ENCODE results near the gene PLAAT3. TPM values are rescaled to one million over a fixed set of nuclear protein-coding genes. Genes with fewer than 3 reads are reported as not detected.
"Not testable (repeated sequence)": the region's sequence is repeated elsewhere in the genome, so short reads cannot be mapped to it uniquely, and the experiment has no call there.

Gene PLAAT3
- total and polyA plus RNA-seq, 11 donors, result 74.9 to 191 (median 126) TPM

GRCh38 chr11:63609536-63609935, 4.7 kb downstream of the PLAAT3 start:
- ATAC-seq (peak; percentile 66 to 76 (median 72)), DNase-seq (peak in 4 of 5 donors; percentile 38 to 72 (median 58))
- no peak for TF ChIP-seq CTCF (IDR thresholded peaks at IDR 0.05)
- TF ChIP-seq POLR2A (IDR thresholded peaks at IDR 0.05), result no peak
- H3K27ac ChIP-seq, result peak overlapping the region; percentile 37 to 92 (median 77)
- WGBS, 4 donors, result 54 to 77% (median 59%) methylated on average over 4 of the region's 4 CpGs
- peaks cover 10 to 53% (median 41%) of the 10 kb centered on the region in 12 donors for H3K4me1 ChIP-seq
- H3K4me3 ChIP-seq, result peak overlapping the region in 1 of 12 donors; percentile 7
- H3K27me3 ChIP-seq, result no peaks in the 10 kb centered on the region
- intact Hi-C loops (cut with DNase I), result no loop called here
- peaks cover 0 to 5% (median 0%) of the 10 kb centered on the region in 9 donors for H3K36me3 ChIP-seq
- no peaks in the 10 kb centered on the region for H3K9me3 ChIP-seq

- WGBS, 4 donors, result 72 to 81% (median 74%) methylated on average over 11 of the region's 11 CpGs
- Histone ChIP-seq H3K4me1 (peaks cover 10 to 59% (median 43%) of the 10 kb centered on the region in 12 donors), H3K9me3 (no peaks in the 10 kb centered on the region), H3K4me3 (no peak overlapping the region), H3K27me3 (no peaks in the 10 kb centered on the region), H3K27ac (peak overlapping the region; percentile 37 to 92 (median 77)), H3K36me3 (peaks cover 0 to 5% (median 0%) of the 10 kb centered on the region in 9 donors)
- DNase-seq, result no peak
- ATAC-seq, result no peak
- TF ChIP-seq POLR2A (IDR thresholded peaks at IDR 0.05), result no peak
- TF ChIP-seq CTCF (IDR thresholded peaks at IDR 0.05), result no peak
- intact Hi-C loops (cut with DNase I), result no loop called here
Observed at GRCh38 chr11:63608353-63609345, 5.6 kb downstream of the PLAAT3 start.

- intact Hi-C loops (cut with DNase I), result no loop called here
- Histone ChIP-seq H3K36me3 (peaks cover 0 to 5% (median 0%) of the 10 kb centered on the region in 9 donors), H3K27me3 (no peaks in the 10 kb centered on the region), H3K4me3 (no peak overlapping the region), H3K27ac (peak overlapping the region in 10 of 12 donors; percentile 6 to 62 (median 36)), H3K9me3 (no peaks in the 10 kb centered on the region), H3K4me1 (peaks cover 0 to 39% (median 20%) of the 10 kb centered on the region in 12 donors)
- WGBS, 4 donors, result 50 to 60% (median 54%) methylated on average over 3 of the region's 3 CpGs
- DNase-seq (no peak), ATAC-seq (peak in 3 of 4 donors; percentile 46 to 56 (median 47))
- TF ChIP-seq CTCF (IDR thresholded peaks at IDR 0.05) (no peak), POLR2A (IDR thresholded peaks at IDR 0.05) (no peak)
Observed at GRCh38 chr11:63603180-63603518, 11.1 kb downstream of the PLAAT3 start.

DNA sequence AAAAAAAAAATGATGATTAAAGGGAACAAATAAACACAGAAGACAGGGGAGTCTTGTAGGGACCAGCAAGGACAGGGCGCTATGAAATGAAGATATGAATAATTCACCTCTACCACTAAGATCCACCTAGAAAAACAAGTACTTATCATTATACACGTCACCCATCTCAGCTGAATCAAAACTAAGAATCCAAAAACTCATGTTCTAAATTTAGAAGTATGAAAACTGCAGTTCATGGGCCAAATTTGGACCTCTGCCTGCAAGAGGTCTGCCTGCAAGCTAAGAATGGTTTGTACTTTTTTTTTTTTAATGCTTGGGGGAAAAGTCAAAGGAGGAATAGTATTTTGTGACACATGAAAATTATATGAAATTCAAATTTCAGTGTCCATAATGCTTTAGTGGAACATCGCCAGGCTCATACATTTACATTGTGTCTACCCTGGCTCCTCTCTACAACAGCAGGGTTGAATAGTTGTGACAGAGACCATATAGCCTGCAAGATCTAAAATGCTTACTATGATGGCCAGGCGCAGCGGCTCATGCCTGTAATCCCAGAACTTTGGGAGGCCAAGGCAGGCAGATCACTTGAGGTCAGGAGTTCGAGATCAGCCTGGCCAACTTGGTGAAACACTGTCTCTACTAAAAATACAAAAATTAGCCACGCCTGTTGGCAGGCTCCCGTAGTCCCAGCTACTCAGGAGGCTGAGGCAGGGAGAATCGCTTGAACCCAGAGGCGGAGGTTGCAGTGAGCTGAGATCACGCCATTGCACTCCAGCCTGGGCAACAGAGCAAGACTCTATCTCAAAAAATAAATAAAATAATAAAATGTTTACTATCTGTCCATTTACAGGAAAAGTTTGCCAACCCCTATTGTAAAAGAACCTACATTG, 11.7 kb downstream of the PLAAT3 start:
- peak overlapping the region in 11 of 12 donors; percentile 6 to 62 (median 41) for H3K27ac ChIP-seq
- ATAC-seq, result peak in 1 of 4 donors; percentile 19
- not testable (repeated sequence) for H3K9me3 ChIP-seq

More for the DNA sequence above, 11.7 kb downstream of the PLAAT3 start:
- DNase-seq; H3K4me3 ChIP-seq; intact Hi-C loops (cut with DNase I); H3K36me3 ChIP-seq; H3K27me3 ChIP-seq: not testable (repeated sequence)
- peaks cover 0 to 39% (median 20%) of the 10 kb centered on the region in 12 donors for H3K4me1 ChIP-seq
- 76 to 84% (median 80%) methylated on average over 10 to 11 of the region's 11 CpGs for WGBS, 4 donors

All from heart left ventricle (tissue), 16 donors.